ENCODE data around the gene RAD51D.

The RAD51D gene

DNA sequence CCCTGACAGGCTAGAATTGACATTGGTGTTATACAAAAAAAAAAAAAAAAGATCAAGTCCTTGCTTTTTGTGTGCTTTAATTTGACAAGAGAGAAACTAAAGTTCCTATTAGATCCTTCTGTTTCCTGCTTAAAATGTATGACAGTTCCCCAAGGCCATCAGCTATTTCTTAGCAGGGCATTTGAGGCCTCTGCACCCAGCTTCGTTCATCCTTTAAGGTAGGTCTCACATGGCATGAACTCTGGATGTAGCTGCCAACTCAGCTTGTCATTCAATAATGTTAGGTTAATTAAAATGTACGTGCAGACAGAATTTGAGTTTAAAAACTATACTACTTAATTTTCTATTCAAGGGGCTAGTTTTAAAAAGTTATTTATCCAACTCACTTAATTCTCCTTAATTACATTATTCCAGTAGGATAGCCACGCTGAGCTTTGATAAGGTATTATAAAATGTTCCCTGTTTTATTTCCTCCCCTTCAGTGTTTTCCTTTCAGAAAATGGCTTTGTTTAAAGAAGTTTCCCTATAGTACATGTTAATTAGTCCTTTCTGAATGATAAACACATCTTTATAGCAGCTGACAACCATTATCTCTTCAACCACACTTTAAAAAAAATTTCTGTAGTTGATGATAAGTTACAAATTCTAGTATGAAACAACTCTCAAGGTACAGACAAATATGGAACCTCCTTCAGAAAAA lies 55.0 kb downstream of the RAD51D start:
- ChIA-PET POLR2A (interaction anchor here (0.6 to 1.2 kb wide), 2 partner anchors 28 to 309 kb away, joined by 3 read pairs; no protein-coding TSS in a partner anchor), CTCF (interaction anchor here (0.6 to 3.3 kb wide), 9 partner anchors 10 to 522 kb away, joined by 3 to 18 read pairs (median 4); partner anchors contain the start of gene RAD51D)
- Histone ChIP-seq H3K36me3 (ENCODE audit: control insufficient read depth in 2 of 2, insufficient read depth in 1 of 2, low read length in 2 of 2) (no peaks in the 10 kb centered on the region), H3K9me3 (ENCODE audit: control insufficient read depth, insufficient read depth, low read depth, low read length) (no peaks in the 10 kb centered on the region), H3K4me1 (ENCODE audit: control insufficient read depth, insufficient read depth, low read length) (peaks cover 17% of the 10 kb centered on the region), H3K4me3 (ENCODE audit: low read depth, low read length) (no peak overlapping the region), H3K27ac (ENCODE audit: extremely low read depth, low read depth, low read length) (0 out of 2 replicates have a peak overlapping the region, but pooled peaks have one; percentile 77)
- TF ChIP-seq RBAK (tag by site-specific recombination; IDR thresholded peaks at IDR 0.05) (no peak), ZNF24 (tag by site-specific recombination; IDR thresholded peaks at IDR 0.05) (no peak)
- TF ChIP-seq, protein P1, sequence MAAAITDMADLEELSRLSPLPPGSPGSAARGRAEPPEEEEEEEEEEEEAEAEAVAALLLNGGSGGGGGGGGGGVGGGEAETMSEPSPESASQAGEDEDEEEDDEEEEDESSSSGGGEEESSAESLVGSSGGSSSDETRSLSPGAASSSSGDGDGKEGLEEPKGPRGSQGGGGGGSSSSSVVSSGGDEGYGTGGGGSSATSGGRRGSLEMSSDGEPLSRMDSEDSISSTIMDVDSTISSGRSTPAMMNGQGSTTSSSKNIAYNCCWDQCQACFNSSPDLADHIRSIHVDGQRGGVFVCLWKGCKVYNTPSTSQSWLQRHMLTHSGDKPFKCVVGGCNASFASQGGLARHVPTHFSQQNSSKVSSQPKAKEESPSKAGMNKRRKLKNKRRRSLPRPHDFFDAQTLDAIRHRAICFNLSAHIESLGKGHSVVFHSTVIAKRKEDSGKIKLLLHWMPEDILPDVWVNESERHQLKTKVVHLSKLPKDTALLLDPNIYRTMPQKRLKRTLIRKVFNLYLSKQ (tag by site-specific recombination; IDR thresholded peaks at IDR 0.05; ENCODE audit: borderline replicate concordance): no peak
- TF ChIP-seq, protein P2, sequence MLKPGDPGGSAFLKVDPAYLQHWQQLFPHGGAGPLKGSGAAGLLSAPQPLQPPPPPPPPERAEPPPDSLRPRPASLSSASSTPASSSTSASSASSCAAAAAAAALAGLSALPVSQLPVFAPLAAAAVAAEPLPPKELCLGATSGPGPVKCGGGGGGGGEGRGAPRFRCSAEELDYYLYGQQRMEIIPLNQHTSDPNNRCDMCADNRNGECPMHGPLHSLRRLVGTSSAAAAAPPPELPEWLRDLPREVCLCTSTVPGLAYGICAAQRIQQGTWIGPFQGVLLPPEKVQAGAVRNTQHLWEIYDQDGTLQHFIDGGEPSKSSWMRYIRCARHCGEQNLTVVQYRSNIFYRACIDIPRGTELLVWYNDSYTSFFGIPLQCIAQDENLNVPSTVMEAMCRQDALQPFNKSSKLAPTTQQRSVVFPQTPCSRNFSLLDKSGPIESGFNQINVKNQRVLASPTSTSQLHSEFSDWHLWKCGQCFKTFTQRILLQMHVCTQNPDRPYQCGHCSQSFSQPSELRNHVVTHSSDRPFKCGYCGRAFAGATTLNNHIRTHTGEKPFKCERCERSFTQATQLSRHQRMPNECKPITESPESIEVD (tag by site-specific recombination; IDR thresholded peaks at IDR 0.05): peak; percentile 58

GRCh38 chr17:35063514-35064223 lies 56.0 kb downstream of the RAD51D start, which contains the start of gene RFFL:
TSS of gene RFFL (minus strand) at chr17:35063707. CDS start at chr17:35026553, 37,154 bp downstream.
- peaks cover 17% of the 10 kb centered on the region for H3K4me1 ChIP-seq (ENCODE audit: control insufficient read depth, insufficient read depth, low read length)
- peak within 1 kb of the TSS; percentile 77 for H3K27ac ChIP-seq (ENCODE audit: extremely low read depth, low read depth, low read length)
- peak within 1 kb of the TSS; percentile 22 for H3K4me3 ChIP-seq (ENCODE audit: low read depth, low read length)
- H3K36me3 ChIP-seq (ENCODE audit: control insufficient read depth in 2 of 2, insufficient read depth in 1 of 2, low read length in 2 of 2): no peaks in the 10 kb centered on the region
- H3K9me3 ChIP-seq (ENCODE audit: control insufficient read depth, insufficient read depth, low read depth, low read length): no peaks in the 10 kb centered on the region
- CTCF ChIA-PET: interaction anchor here (0.8 to 3.3 kb wide), 9 partner anchors 11 to 521 kb away, joined by 3 to 18 read pairs (median 3); partner anchors contain the start of gene RAD51D
- POLR2A ChIA-PET: interaction anchor here (0.6 to 1.8 kb wide), 13 partner anchors 17 to 745 kb away, joined by 3 to 8 read pairs (median 4); partner anchors contain the start of gene TAF15
- TF ChIP-seq ZNF335 (tag by site-specific recombination; conservative IDR thresholded peaks at IDR 0.05) (peak; percentile 76), KLF8 (tag by site-specific recombination; IDR thresholded peaks at IDR 0.05) (peak; percentile 60; the same call in 1 of the 2 replicates), SP3 (tag by site-specific recombination; IDR thresholded peaks at IDR 0.05) (no peak), ZXDB (tag by site-specific recombination; IDR thresholded peaks at IDR 0.05) (peak; percentile 46; the same call in 1 of the 2 replicates), FEZF1 (tag by site-specific recombination; IDR thresholded peaks at IDR 0.05) (peak; percentile 72), ZNF16 (tag by site-specific recombination; IDR thresholded peaks at IDR 0.05; ENCODE audit: low read depth) (no peak), ZBTB17 (tag by site-specific recombination; IDR thresholded peaks at IDR 0.05) (peak; percentile 89), WT1 (tag by site-specific recombination; IDR thresholded peaks at IDR 0.05) (peak; percentile 81), OSR2 (tag by site-specific recombination; IDR thresholded peaks at IDR 0.05) (peak; percentile 80), ZEB2 (tag by site-specific recombination; IDR thresholded peaks at IDR 0.05) (peak; percentile 88), ZNF600 (tag by site-specific recombination; IDR thresholded peaks at IDR 0.05) (peak; percentile 95), ZBTB1 (tag by site-specific recombination; IDR thresholded peaks at IDR 0.05) (peak; percentile 39; the same call in 1 of the 2 replicates), ZNF138 (tag by site-specific recombination; IDR thresholded peaks at IDR 0.05; ENCODE audit: borderline replicate concordance) (no peak), KLF16 (tag by site-specific recombination; IDR thresholded peaks at IDR 0.05) (no peak)
- TF ChIP-seq, protein P3, sequence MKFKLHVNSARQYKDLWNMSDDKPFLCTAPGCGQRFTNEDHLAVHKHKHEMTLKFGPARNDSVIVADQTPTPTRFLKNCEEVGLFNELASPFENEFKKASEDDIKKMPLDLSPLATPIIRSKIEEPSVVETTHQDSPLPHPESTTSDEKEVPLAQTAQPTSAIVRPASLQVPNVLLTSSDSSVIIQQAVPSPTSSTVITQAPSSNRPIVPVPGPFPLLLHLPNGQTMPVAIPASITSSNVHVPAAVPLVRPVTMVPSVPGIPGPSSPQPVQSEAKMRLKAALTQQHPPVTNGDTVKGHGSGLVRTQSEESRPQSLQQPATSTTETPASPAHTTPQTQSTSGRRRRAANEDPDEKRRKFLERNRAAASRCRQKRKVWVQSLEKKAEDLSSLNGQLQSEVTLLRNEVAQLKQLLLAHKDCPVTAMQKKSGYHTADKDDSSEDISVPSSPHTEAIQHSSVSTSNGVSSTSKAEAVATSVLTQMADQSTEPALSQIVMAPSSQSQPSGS (tag by site-specific recombination; IDR thresholded peaks at IDR 0.05; ENCODE audit: low read depth): peak; percentile 87
- TF ChIP-seq, protein P4, sequence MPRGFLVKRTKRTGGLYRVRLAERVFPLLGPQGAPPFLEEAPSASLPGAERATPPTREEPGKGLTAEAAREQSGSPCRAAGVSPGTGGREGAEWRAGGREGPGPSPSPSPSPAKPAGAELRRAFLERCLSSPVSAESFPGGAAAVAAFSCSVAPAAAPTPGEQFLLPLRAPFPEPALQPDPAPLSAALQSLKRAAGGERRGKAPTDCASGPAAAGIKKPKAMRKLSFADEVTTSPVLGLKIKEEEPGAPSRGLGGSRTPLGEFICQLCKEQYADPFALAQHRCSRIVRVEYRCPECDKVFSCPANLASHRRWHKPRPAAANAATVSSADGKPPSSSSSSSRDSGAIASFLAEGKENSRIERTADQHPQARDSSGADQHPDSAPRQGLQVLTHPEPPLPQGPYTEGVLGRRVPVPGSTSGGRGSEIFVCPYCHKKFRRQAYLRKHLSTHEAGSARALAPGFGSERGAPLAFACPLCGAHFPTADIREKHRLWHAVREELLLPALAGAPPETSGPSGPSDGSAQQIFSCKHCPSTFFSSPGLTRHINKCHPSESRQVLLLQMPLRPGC (tag by site-specific recombination; IDR thresholded peaks at IDR 0.05): peak; percentile 86
- TF ChIP-seq, protein P5, sequence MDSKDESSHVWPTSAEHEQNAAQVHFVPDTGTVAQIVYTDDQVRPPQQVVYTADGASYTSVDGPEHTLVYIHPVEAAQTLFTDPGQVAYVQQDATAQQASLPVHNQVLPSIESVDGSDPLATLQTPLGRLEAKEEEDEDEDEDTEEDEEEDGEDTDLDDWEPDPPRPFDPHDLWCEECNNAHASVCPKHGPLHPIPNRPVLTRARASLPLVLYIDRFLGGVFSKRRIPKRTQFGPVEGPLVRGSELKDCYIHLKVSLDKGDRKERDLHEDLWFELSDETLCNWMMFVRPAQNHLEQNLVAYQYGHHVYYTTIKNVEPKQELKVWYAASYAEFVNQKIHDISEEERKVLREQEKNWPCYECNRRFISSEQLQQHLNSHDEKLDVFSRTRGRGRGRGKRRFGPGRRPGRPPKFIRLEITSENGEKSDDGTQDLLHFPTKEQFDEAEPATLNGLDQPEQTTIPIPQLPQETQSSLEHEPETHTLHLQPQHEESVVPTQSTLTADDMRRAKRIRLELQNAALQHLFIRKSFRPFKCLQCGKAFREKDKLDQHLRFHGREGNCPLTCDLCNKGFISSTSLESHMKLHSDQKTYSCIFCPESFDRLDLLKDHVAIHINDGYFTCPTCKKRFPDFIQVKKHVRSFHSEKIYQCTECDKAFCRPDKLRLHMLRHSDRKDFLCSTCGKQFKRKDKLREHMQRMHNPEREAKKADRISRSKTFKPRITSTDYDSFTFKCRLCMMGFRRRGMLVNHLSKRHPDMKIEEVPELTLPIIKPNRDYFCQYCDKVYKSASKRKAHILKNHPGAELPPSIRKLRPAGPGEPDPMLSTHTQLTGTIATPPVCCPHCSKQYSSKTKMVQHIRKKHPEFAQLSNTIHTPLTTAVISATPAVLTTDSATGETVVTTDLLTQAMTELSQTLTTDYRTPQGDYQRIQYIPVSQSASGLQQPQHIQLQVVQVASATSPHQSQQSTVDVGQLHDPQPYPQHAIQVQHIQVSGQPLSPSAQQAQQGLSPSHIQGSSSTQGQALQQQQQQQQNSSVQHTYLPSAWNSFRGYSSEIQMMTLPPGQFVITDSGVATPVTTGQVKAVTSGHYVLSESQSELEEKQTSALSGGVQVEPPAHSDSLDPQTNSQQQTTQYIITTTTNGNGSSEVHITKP (tag by site-specific recombination; IDR thresholded peaks at IDR 0.05): peak; percentile 90
